SKM-1 (cell line): ENCODE data around the gene USP17L30.
"Not testable (repeated sequence)": the region's sequence is repeated elsewhere in the genome, so short reads cannot be mapped to it uniquely, and the experiment has no call there.

ENCODE experiments used
- DNase-seq: peaks from one replicate; lab custom pipeline; 2025; ENCODE audit not compliant: unreplicated experiment; lab: John Stamatoyannopoulos, UW

The USP17L30 gene, protein sequence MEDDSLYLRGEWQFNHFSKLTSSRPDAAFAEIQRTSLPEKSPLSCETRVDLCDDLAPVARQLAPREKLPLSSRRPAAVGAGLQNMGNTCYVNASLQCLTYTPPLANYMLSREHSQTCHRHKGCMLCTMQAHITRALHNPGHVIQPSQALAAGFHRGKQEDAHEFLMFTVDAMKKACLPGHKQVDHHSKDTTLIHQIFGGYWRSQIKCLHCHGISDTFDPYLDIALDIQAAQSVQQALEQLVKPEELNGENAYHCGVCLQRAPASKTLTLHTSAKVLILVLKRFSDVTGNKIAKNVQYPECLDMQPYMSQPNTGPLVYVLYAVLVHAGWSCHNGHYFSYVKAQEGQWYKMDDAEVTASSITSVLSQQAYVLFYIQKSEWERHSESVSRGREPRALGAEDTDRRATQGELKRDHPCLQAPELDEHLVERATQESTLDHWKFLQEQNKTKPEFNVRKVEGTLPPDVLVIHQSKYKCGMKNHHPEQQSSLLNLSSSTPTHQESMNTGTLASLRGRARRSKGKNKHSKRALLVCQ

DNA sequence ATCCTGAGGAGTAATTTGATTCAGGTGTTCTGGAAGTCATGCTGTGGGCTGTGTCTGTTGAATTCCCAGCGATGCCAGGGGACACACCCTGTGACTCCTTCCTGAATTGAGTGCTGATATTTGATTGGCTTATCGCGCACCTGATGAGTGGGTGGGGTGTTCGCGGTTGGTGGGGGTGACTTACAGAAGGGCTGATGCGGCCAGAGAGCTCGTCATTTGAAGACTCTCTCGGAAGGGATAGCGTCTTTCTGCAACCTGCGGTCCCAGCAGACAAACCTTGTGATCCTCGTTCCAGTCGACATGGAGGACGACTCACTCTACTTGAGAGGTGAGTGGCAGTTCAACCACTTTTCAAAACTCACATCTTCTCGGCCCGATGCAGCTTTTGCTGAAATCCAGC lies at the start of gene USP17L30:
USP17L30 (plus strand) TSS at position 301 of the 400 bp plus-strand sequence; CDS start at position 301, 0 bp downstream.
- not testable (repeated sequence) for DNase-seq

DNA sequence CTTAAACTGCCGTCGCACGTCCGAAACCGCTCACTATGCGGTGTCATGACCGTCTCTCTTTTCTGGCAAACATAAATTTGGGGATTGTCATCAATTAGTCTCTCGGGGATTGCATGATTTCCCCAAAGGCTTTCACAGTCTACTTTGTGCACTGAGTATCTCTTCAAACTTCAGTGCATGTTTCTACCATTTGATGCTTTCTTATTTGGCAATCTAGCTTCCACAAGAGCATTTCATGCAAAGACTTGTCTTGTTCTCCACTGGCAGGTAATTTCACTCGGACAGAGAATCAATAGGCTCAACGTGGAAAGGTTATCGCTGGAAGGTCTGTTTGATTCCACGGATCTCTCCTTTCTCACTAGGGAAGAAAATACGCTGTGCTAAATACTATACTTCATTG lies 38.7 kb upstream of the USP17L30 start:
- not testable (repeated sequence) for DNase-seq

DNA sequence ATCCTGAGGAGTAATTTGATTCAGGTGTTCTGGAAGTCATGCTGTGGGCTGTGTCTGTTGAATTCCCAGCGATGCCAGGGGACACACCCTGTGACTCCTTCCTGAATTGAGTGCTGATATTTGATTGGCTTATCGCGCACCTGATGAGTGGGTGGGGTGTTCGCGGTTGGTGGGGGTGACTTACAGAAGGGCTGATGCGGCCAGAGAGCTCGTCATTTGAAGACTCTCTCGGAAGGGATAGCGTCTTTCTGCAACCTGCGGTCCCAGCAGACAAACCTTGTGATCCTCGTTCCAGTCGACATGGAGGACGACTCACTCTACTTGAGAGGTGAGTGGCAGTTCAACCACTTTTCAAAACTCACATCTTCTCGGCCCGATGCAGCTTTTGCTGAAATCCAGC lies 38.1 kb upstream of the USP17L30 start, which contains the start of gene USP17L24:
USP17L24 (plus strand) TSS at position 301 of the 400 bp plus-strand sequence; CDS start at position 301, 0 bp downstream.
- not testable (repeated sequence) for DNase-seq

DNA sequence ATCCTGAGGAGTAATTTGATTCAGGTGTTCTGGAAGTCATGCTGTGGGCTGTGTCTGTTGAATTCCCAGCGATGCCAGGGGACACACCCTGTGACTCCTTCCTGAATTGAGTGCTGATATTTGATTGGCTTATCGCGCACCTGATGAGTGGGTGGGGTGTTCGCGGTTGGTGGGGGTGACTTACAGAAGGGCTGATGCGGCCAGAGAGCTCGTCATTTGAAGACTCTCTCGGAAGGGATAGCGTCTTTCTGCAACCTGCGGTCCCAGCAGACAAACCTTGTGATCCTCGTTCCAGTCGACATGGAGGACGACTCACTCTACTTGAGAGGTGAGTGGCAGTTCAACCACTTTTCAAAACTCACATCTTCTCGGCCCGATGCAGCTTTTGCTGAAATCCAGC lies 33.3 kb upstream of the USP17L30 start, which contains the start of gene USP17L25:
USP17L25 (plus strand) TSS at position 301 of the 400 bp plus-strand sequence; CDS start at position 301, 0 bp downstream.
- DNase-seq, result not testable (repeated sequence)

DNA sequence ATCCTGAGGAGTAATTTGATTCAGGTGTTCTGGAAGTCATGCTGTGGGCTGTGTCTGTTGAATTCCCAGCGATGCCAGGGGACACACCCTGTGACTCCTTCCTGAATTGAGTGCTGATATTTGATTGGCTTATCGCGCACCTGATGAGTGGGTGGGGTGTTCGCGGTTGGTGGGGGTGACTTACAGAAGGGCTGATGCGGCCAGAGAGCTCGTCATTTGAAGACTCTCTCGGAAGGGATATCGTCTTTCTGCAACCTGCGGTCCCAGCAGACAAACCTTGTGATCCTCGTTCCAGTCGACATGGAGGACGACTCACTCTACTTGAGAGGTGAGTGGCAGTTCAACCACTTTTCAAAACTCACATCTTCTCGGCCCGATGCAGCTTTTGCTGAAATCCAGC lies 28.6 kb upstream of the USP17L30 start, which contains the start of gene USP17L26:
USP17L26 (plus strand) TSS at position 301 of the 400 bp plus-strand sequence; CDS start at position 301, 0 bp downstream.
- not testable (repeated sequence) for DNase-seq

DNA sequence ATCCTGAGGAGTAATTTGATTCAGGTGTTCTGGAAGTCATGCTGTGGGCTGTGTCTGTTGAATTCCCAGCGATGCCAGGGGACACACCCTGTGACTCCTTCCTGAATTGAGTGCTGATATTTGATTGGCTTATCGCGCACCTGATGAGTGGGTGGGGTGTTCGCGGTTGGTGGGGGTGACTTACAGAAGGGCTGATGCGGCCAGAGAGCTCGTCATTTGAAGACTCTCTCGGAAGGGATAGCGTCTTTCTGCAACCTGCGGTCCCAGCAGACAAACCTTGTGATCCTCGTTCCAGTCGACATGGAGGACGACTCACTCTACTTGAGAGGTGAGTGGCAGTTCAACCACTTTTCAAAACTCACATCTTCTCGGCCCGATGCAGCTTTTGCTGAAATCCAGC lies 23.8 kb upstream of the USP17L30 start, which contains the start of gene USP17L5:
USP17L5 (plus strand) TSS at position 301 of the 400 bp plus-strand sequence; CDS start at position 301, 0 bp downstream.
- DNase-seq, result not testable (repeated sequence)

DNA sequence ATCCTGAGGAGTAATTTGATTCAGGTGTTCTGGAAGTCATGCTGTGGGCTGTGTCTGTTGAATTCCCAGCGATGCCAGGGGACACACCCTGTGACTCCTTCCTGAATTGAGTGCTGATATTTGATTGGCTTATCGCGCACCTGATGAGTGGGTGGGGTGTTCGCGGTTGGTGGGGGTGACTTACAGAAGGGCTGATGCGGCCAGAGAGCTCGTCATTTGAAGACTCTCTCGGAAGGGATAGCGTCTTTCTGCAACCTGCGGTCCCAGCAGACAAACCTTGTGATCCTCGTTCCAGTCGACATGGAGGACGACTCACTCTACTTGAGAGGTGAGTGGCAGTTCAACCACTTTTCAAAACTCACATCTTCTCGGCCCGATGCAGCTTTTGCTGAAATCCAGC lies 19.1 kb upstream of the USP17L30 start, which contains the start of gene USP17L27:
USP17L27 (plus strand) TSS at position 301 of the 400 bp plus-strand sequence; CDS start at position 301, 0 bp downstream.
- DNase-seq, result not testable (repeated sequence)

DNA sequence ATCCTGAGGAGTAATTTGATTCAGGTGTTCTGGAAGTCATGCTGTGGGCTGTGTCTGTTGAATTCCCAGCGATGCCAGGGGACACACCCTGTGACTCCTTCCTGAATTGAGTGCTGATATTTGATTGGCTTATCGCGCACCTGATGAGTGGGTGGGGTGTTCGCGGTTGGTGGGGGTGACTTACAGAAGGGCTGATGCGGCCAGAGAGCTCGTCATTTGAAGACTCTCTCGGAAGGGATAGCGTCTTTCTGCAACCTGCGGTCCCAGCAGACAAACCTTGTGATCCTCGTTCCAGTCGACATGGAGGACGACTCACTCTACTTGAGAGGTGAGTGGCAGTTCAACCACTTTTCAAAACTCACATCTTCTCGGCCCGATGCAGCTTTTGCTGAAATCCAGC lies 14.3 kb upstream of the USP17L30 start, which contains the start of gene USP17L28:
USP17L28 (plus strand) TSS at position 301 of the 400 bp plus-strand sequence; CDS start at position 301, 0 bp downstream.
- DNase-seq, result not testable (repeated sequence)

DNA sequence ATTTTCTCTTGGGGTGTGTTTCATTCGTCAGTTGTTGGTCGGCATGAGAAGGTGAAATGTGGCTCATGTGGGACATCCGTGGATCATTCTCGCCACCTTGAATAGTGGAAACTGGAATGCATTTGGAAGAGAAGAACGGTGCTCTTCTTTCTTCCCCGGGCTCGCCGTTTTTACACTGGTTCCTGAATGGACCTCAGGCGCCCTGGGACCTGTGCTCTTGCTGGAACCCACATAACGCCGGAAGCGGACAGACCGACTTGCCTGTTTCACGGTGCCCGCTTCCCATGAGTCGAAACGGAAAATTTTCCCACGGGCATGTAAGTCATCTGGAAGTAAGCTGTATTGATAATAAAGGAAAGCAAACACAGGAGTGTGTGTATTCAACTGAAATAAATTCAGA lies 12.1 kb upstream of the USP17L30 start:
- not testable (repeated sequence) for DNase-seq

DNA sequence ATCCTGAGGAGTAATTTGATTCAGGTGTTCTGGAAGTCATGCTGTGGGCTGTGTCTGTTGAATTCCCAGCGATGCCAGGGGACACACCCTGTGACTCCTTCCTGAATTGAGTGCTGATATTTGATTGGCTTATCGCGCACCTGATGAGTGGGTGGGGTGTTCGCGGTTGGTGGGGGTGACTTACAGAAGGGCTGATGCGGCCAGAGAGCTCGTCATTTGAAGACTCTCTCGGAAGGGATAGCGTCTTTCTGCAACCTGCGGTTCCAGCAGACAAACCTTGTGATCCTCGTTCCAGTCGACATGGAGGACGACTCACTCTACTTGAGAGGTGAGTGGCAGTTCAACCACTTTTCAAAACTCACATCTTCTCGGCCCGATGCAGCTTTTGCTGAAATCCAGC lies 9.6 kb upstream of the USP17L30 start, which contains the start of gene USP17L29:
USP17L29 (plus strand) TSS at position 301 of the 400 bp plus-strand sequence; CDS start at position 301, 0 bp downstream.
- not testable (repeated sequence) for DNase-seq

DNA sequence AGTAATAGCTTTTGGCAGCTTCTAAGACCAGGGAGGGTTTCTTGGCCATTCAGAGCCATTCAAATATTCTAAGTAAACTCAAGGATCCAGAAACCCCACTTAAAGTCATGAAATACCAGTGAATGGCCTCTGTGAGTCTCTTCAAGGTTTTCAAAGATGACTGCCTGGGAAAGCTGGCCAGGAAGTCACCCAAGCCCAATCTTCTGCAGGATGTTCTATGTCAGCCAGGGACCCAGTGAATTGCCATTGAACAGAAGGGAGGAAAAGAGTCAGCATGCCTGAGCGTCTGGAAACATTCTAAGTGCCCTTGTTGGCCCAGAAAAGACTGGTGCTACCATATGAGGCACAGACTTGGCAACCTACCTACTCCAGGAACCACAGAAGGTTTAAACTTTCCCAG lies 17.0 kb downstream of the USP17L30 start:
- DNase-seq, result not testable (repeated sequence)

DNA sequence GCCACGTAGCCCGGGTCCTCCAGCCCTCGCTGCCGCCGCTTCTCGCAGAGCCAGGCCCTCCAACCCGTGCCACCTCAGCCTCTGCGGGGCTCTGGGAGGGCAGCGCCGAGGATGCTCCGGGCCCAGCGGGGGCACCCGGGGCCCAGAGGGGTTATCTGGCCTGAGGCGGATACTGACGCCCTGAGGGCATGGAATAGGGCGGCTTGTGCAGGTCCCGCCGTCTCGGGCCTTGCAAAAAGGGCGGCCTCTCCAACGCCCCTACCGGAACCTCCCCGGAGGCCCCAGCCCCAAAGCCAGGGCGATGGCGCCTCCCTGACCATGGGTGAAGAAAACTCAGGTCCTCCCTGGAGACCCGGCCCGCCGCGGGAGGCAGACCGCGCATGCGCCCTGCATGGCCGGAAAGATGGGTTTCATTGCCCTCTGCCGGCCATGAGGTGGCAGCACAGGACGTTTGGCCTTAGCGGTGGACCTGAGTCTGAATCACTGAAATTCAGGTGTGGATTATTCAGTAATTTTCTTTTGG lies 18.1 kb downstream of the USP17L30 start:
- DNase-seq, result not testable (repeated sequence)

DNA sequence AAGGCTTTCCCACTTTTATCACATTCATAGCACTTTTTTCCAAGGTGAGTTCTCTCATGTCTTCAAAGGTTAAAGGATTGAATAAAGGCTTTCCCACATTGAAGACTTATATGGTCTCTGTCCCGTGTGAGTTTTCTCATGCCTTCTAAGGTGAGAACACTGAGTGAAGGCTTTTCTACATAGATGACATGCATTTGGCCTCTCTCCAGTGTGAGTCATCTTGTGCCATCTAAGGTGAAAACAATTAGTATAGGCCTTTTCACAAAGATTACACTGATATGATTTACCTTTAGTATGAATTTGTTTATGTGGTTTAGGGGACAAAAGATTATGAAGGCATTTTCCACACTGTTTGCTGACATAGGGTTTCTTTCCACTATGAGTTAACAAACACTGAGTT lies 21.2 kb downstream of the USP17L30 start:
- DNase-seq, result no peak

DNA sequence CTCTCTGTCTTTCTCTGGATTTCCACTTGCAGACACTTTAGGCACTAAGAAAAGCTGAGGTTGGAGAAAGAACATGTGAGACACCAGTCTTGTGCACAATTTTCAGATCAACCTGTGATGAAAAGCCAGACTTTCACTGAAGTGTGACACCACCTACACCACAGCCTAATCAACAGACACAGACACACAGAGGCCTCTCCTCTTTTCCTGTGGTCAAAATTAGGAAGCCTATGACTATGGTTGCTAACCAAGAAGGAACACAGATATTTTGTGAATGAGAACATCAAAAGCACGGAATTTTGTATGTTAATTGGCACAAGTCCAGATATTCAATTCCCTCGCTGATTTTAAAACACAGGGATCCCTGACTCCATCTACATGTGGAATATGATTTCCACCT lies 26.1 kb downstream of the USP17L30 start:
- DNase-seq, result not testable (repeated sequence)

DNA sequence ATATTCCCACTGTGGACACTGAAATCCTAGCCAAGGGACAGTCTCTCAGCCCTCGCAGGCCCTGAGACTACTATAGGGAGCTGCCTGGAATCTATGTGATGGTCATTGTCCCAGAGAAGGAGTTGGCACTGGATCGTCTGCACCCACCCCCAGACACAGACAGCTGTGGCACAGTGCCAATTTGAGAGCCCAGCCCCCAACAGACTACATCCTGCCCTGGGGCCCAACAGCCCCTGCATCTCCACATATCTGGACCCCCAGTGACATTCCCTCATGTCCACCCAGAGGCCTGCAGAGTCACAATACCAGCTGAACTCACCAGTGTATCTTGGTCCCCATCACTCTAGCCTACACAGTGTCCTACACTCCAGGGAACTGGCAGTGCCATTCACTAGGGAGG lies 42.8 kb downstream of the USP17L30 start:
- DNase-seq, result not testable (repeated sequence)

DNA sequence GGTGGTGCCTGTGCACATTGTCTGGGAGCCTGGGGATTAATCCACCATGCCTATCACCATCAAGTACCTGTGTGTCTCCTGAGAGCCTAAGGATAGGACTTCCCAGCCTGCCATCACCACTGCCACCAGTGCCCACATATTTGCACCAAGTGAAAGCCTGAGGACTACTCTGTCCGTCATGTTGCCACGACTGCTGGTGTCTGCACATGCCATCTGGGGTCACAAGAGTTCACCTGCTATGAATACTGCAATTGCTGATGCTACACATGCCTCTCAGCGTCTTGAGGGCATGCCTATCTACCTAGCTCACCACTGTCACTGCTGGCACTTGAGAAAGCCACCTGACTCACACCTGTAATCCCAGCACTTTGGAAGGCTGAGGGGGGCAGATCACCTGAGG lies 43.6 kb downstream of the USP17L30 start:
- DNase-seq, result not testable (repeated sequence)

DNA sequence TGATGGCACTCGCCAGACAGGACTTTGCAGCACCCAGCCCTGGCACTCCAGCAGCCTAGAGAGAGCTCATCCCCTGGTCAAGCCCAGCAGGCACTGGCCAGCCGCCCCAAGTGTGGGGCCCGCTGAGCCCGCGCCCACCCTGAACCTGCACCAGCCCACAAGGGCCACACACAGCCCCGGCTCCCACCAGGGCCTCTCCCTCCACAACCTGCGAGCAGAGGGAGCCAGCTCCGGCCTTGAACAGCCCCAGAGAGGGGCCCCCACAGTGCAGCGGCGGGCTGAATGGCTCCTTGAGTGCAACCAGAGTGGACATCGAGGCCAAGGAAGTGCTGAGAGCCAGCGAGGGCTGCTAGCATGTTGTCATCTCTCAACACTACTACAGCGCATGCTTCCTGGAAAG lies 46.9 kb downstream of the USP17L30 start:
- no peak for DNase-seq
